SK-N-SH (cell line): ENCODE results near the gene LNX2. TPM values are rescaled to one million over a fixed set of nuclear protein-coding genes. Genes with fewer than 3 reads are reported as not detected.
A peak's percentile ranks its signal among the peaks of the same experiment; 100 is the strongest.

Source experiments
- CTCF ChIA-PET: fragments of 300-600, 350-600 bp; formaldehyde crosslinking; extraction: SDS; loops from one replicate; lab custom pipeline; 2021; lab: Yijun Ruan, JAX
- POLR2A ChIA-PET: fragments of 350-600 bp; sonication (Branson Sonifier 250); formaldehyde crosslinking; extraction: SDS; loops from one replicate; lab custom pipeline; 2020; ENCODE audit warnings: antibody characterized with exemption, inconsistent platforms; lab: Yijun Ruan, JAX
- DNase-seq: peaks from one replicate; pipeline ENCODE4 v3.0.0; 2012
- H2AFZ ChIP-seq: fragments of 200-600 bp; sonication (generic); 2 replicates; pipeline ENCODE4 v1.8.1; 2016; ENCODE audit warnings: antibody characterized with exemption, mild to moderate bottlenecking, low read depth
- H3F3A ChIP-seq: fragments of 200-600 bp; sonication (generic); replicated peaks from 2 replicates; pipeline ENCODE3; 2016; ENCODE audit warnings: antibody characterized with exemption, mild to moderate bottlenecking; ENCODE audit not compliant: insufficient read depth
- H3K27ac ChIP-seq, 2 experiments: fragments of 200-500 bp in 1 of 2; fragments of 200-600 bp in 1 of 2; sonication (Bioruptor generic) in 1 of 2; sonication (generic), shearing (Covaris generic) in 1 of 2; 2 replicates each; pipeline versions ENCODE4 v1.5.1 to v1.6.1; 2014 to 2016; ENCODE audit warnings: low read depth in 2 of 2, inconsistent platforms in 1 of 2, low read length in 1 of 2, mild to moderate bottlenecking in 1 of 2, mixed read lengths in 1 of 2
- H3K27me3 ChIP-seq: fragments of 200-600 bp; sonication (generic), shearing (Covaris generic); 2 replicates; pipeline ENCODE4 v1.6.1; 2016; ENCODE audit warnings: mixed run types; ENCODE audit not compliant: insufficient read depth
- H3K36me3 ChIP-seq, 2 experiments: fragments of 200-500 bp in 1 of 2; fragments of 200-600 bp in 1 of 2; sonication (Bioruptor generic) in 1 of 2; sonication (generic) in 1 of 2; replicated peaks in 1 of 2; 2 replicates each; pipeline versions ENCODE3 to v1.5.1; 2014 to 2016; ENCODE audit warnings: low read length in 1 of 2, mild to moderate bottlenecking in 1 of 2; ENCODE audit not compliant: insufficient read depth in 2 of 2, control insufficient read depth in 1 of 2
- H3K4me1 ChIP-seq, 2 experiments: fragments of 200-500 bp in 1 of 2; fragments of 200-600 bp in 1 of 2; sonication (Bioruptor generic) in 1 of 2; sonication (generic), shearing (Covaris generic) in 1 of 2; 2 replicates each; pipeline versions ENCODE4 v1.5.1 to v1.6.1; 2014 to 2016; ENCODE audit warnings: low read depth in 1 of 2, low read length in 1 of 2, mixed run types in 1 of 2; ENCODE audit not compliant: insufficient read depth in 2 of 2, control insufficient read depth in 1 of 2
- H3K4me2 ChIP-seq: fragments of 200-600 bp; sonication (generic), shearing (Covaris generic); 2 replicates; pipeline ENCODE4 v1.6.1; 2017; ENCODE audit warnings: mixed run types
- H3K4me3 ChIP-seq, 2 experiments: fragments of 200-500 bp in 1 of 2; fragments of 200-600 bp in 1 of 2; sonication (Bioruptor generic) in 1 of 2; sonication (generic), shearing (Covaris generic) in 1 of 2; 2 replicates each; pipeline versions ENCODE4 v1.5.1 to v1.8.1; 2014 to 2016; ENCODE audit warnings: low read depth in 2 of 2, inconsistent platforms in 1 of 2, low read length in 1 of 2, mild to moderate bottlenecking in 1 of 2, mixed read lengths in 1 of 2, moderate library complexity in 1 of 2
- H3K79me2 ChIP-seq: fragments of 200-600 bp; sonication (generic); 2 replicates; pipeline ENCODE4 v1.8.1; 2017; ENCODE audit warnings: mild to moderate bottlenecking; ENCODE audit not compliant: insufficient read depth
- H3K9ac ChIP-seq: fragments of 200-600 bp; sonication (generic); 2 replicates; pipeline ENCODE4 v1.6.1; 2017; ENCODE audit warnings: mixed run types
- H3K9me2 ChIP-seq: fragments of 200-600 bp; sonication (generic); 2 replicates; pipeline ENCODE4 v1.6.1; 2017; ENCODE audit warnings: mixed run types
- H3K9me3 ChIP-seq: fragments of 200-600 bp; sonication (generic); 2 replicates; pipeline ENCODE4 v1.6.1; 2017; ENCODE audit warnings: mixed run types, mild to moderate bottlenecking, moderate library complexity
- H4K20me1 ChIP-seq: fragments of 200-600 bp; sonication (generic); 2 replicates; pipeline ENCODE4 v1.6.1; 2017; ENCODE audit warnings: mild to moderate bottlenecking, mixed run types; ENCODE audit not compliant: insufficient read depth
- CHD2 ChIP-seq: fragments of 150-350 bp; IDR thresholded peaks from 2 replicates; pipeline ENCODE4 v1.6.1; 2018; ENCODE audit warnings: low read length; ENCODE audit not compliant: partially characterized antibody
- CTCF ChIP-seq: fragments of 200-600 bp; sonication (generic); IDR thresholded peaks from 2 replicates; pipeline ENCODE4 v1.6.1; 2017; ENCODE audit warnings: antibody characterized with exemption, mild to moderate bottlenecking, moderate library complexity
- EP300 ChIP-seq, 2 experiments: IDR thresholded peaks; 2 replicates each; pipeline versions ENCODE4 v1.4.0 to v1.6.1; 2012; ENCODE audit warnings: borderline replicate concordance in 1 of 2, low read depth in 1 of 2, low read length in 1 of 2
- EZH2phosphoT487 ChIP-seq: fragments of 200-600 bp; sonication (generic); IDR thresholded peaks from 2 replicates; pipeline ENCODE4 v1.6.1; 2017; ENCODE audit warnings: low read depth, mixed run types, mild to moderate bottlenecking, antibody characterized with exemption, moderate library complexity, borderline replicate concordance
- FOSL2 ChIP-seq: IDR thresholded peaks from 2 replicates; pipeline ENCODE4 v1.4.0; 2012; ENCODE audit warnings: low read depth, mild to moderate bottlenecking, moderate library complexity, borderline replicate concordance
- FOXJ3 ChIP-seq: sonication (generic); formaldehyde crosslinking; IDR thresholded peaks from 2 replicates; pipeline ENCODE4 v1.5.1; 2020; ENCODE audit warnings: mild to moderate bottlenecking, missing genetic modification reagents
- FOXM1 ChIP-seq: IDR thresholded peaks from 2 replicates; pipeline ENCODE4 v1.4.0; 2012; ENCODE audit warnings: low read depth, mild to moderate bottlenecking
- GATA2 ChIP-seq: sonication (generic); formaldehyde crosslinking; IDR thresholded peaks from 2 replicates; pipeline ENCODE4 v1.5.0; 2020; ENCODE audit warnings: mild to moderate bottlenecking, missing genetic modification reagents
- IRF3 ChIP-seq: fragments of 150-350 bp; IDR thresholded peaks from 2 replicates; pipeline ENCODE4 v1.6.1; 2016; ENCODE audit warnings: mild to moderate bottlenecking, low read depth, low read length
- JUND ChIP-seq: IDR thresholded peaks from 2 replicates; pipeline ENCODE4 v1.4.0; 2012
- MXI1 ChIP-seq: IDR thresholded peaks from 2 replicates; pipeline ENCODE4 v1.6.1; 2012; ENCODE audit warnings: mild to moderate bottlenecking, low read depth, low read length, improper control_type of control experiment
- NFIC ChIP-seq: IDR thresholded peaks from 2 replicates; pipeline ENCODE4 v1.4.0; 2012; ENCODE audit warnings: borderline replicate concordance
- NRF1 ChIP-seq: IDR thresholded peaks from 2 replicates; pipeline ENCODE4 v1.6.1; 2012; ENCODE audit warnings: low read depth, mild to moderate bottlenecking, low read length
- RAD21 ChIP-seq: IDR thresholded peaks from 2 replicates; pipeline ENCODE4 v1.6.1; 2012; ENCODE audit warnings: mild to moderate bottlenecking, low read length
- RCOR1 ChIP-seq: fragments of 150-350 bp; IDR thresholded peaks from 2 replicates; pipeline ENCODE4 v1.6.1; 2017; ENCODE audit warnings: antibody characterized with exemption, low read length
- REST ChIP-seq: IDR thresholded peaks from 2 replicates; pipeline ENCODE4 v1.6.1; 2012; ENCODE audit warnings: mild to moderate bottlenecking, low read depth, low read length, moderate library complexity
- SIN3A ChIP-seq: IDR thresholded peaks from 2 replicates; pipeline ENCODE4 v1.6.1; 2012; ENCODE audit warnings: low read depth, mild to moderate bottlenecking, low read length, moderate library complexity, borderline replicate concordance
- SMC3 ChIP-seq: IDR thresholded peaks from 2 replicates; pipeline ENCODE4 v1.6.1; 2012; ENCODE audit warnings: low read depth, low read length, improper control_type of control experiment
- TCF12 ChIP-seq: IDR thresholded peaks from 2 replicates; pipeline ENCODE4 v1.4.0; 2012
- USF1 ChIP-seq: IDR thresholded peaks from 2 replicates; pipeline ENCODE4 v1.4.0; 2012; ENCODE audit warnings: low read depth, borderline replicate concordance
- YY1 ChIP-seq: IDR thresholded peaks from 2 replicates; pipeline ENCODE4 v1.4.0; 2012; ENCODE audit warnings: low read depth, mild to moderate bottlenecking
- ZBTB33 ChIP-seq: IDR thresholded peaks from 2 replicates; pipeline ENCODE4 v1.4.0; 2012; ENCODE audit warnings: low read depth, borderline replicate concordance
- WGBS: methylation state at CpG from one replicate; pipeline ENCODE4 v1.1.6; 2017; ENCODE audit warnings: low lambda C conversion rate; 5-methylcytosine and 5-hydroxymethylcytosine counted together
- polyA plus RNA-seq, 3 experiments: library from polyadenylated mRNA; depleted of rRNA; stranded (reverse); fragments of >200 nt; gene quantifications; 2 replicates each; pipeline ENCODE4 v1.2.3, GENCODE V29; 2012

Gene LNX2
- polyA plus RNA-seq, 1 of the 3 experiments (the other 2 are of a cell fraction): 3.7 TPM

- Histone ChIP-seq H3K79me2 (peaks cover 73% of the 10 kb centered on the region), H3K4me2 (peak within 1 kb of the TSS; percentile 95), H4K20me1 (peaks cover 29% of the 10 kb centered on the region), H3K4me3 (peak within 1 kb of the TSS; percentile 81 to 85), H3K9me3 (no peaks in the 10 kb centered on the region), H3K9me2 (no peaks in the 10 kb centered on the region), H3K9ac (peak within 1 kb of the TSS; percentile 88), H2AFZ (peak within 1 kb of the TSS; percentile 86), H3F3A (peaks cover 6% of the 10 kb centered on the region), H3K27ac (peak within 1 kb of the TSS; percentile 76 to 90), H3K4me1 (peaks cover 7 to 9% of the 10 kb centered on the region in 2 experiments; a peak in 3 of 4 replicates), H3K27me3 (no peaks in the 10 kb centered on the region), H3K36me3 (peaks cover 24 to 30% of the 10 kb centered on the region in 2 experiments)
- WGBS: 0% methylated on average over 26 of the region's 71 CpGs
- peak; percentile 91 for DNase-seq
- ChIA-PET POLR2A (no interaction called here), CTCF (interaction anchor here (0.6 to 5.2 kb wide), 9 partner anchors 8 to 206 kb away, joined by 3 to 19 read pairs (median 4); no protein-coding TSS in a partner anchor)
- TF ChIP-seq SMC3 (no peak), NFIC (no peak), EZH2phosphoT487 (no peak), TCF12 (no peak), JUND (peak; percentile 40; the same call in 1 of the 2 replicates), FOXJ3 (CRISPR knock-in tag) (no peak), ZBTB33 (no peak), RCOR1 (no peak), USF1 (peak; percentile 73; the same call in 1 of the 2 replicates), RAD21 (no peak), NRF1 (peak; percentile 30; the same call in 1 of the 2 replicates), CHD2 (no peak), FOXM1 (no peak), YY1 (no peak; the same call in 1 of the 2 replicates), FOSL2 (peak; percentile 45; the same call in 1 of the 2 replicates), SIN3A (0 out of 2 replicates have a peak, but pooled peaks have one; percentile 14), CTCF (no peak), IRF3 (no peak), GATA2 (CRISPR knock-in tag) (no peak), EP300 (IDR thresholded peaks at IDR 0.05; ENCODE audit: borderline replicate concordance in 1 of 2, low read depth in 1 of 2, low read length in 1 of 2) (no peak), REST (no peak), MXI1 (no peak)
These were observed 1.2 kb upstream of the LNX2 start, which contains the start of gene POLR1D for GRCh38 chr13:27621366-27622101. Gene POLR1D, plus strand, starts transcription at chr13:27621892. Its CDS starts 92 bp downstream, at chr13:27621984.
